ENCODE results near the gene ARHGAP23.

The ARHGAP23 gene

DNA sequence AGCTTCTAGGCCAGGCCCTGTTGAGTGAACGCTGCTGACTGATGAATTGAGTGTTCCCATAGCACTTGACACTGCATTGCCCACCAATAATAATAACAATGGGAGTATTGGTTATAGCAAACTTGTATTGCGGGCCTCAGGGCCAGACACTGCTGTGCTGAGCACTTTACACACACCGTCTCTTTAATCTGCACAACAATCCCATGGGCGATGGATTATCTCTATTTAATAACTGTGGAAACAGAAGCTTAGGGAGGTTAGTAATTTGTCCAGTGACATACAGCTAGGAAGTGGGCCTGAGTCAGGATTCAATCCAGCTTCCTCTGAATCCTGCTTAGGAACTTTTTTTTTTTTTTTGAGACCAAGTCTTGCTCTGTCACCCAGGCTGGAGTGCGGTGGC lies 11.2 kb downstream of the ARHGAP23 start:
- H3K27ac ChIP-seq = no peak overlapping the region
- TF ChIP-seq, protein P1, sequence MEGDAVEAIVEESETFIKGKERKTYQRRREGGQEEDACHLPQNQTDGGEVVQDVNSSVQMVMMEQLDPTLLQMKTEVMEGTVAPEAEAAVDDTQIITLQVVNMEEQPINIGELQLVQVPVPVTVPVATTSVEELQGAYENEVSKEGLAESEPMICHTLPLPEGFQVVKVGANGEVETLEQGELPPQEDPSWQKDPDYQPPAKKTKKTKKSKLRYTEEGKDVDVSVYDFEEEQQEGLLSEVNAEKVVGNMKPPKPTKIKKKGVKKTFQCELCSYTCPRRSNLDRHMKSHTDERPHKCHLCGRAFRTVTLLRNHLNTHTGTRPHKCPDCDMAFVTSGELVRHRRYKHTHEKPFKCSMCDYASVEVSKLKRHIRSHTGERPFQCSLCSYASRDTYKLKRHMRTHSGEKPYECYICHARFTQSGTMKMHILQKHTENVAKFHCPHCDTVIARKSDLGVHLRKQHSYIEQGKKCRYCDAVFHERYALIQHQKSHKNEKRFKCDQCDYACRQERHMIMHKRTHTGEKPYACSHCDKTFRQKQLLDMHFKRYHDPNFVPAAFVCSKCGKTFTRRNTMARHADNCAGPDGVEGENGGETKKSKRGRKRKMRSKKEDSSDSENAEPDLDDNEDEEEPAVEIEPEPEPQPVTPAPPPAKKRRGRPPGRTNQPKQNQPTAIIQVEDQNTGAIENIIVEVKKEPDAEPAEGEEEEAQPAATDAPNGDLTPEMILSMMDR (conservative IDR thresholded peaks at IDR 0.05) = no peak
- no peak for TF ChIP-seq ZFX (IDR thresholded peaks at IDR 0.05)

DNA sequence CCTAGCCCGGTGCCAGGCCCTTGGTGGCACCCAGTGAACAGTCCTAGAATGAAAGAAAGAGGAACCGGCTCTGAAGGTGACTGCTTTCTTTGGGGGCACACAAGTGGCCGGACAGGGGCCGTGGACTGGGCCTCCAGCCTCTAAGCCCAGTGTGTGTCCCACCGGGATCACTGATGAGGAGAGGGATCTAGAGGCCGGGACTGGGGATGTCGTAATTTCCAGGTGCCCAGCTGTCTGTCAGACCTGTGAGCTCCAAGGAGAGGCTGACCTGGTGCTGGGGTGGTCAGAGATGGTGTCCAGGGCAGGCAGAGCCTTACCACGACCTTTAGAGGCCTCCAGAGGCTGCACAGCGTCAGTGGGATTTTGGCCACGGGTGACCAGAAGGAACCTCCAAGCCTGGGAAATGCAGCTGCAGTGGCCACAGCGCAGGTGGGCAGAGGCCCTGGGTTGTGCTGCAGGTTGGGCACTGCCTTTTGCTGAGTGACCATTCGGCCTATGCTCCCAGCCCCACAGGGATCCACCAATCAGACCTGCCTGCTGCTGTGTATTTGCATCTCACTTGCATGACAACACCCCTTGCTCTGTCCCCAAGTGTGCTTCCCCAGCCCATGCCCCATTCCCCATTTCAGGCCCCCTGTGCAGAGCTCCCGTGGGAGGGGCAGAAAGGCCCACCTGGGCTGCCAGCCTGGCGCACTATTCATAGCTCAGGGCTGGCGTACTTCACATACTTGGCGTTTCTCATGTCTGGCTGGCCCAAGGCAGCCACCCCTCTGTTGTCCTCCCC lies 12.5 kb downstream of the ARHGAP23 start:
- no peak for TF ChIP-seq ZFX (IDR thresholded peaks at IDR 0.05)
- TF ChIP-seq, protein P1 (conservative IDR thresholded peaks at IDR 0.05) = no peak
- no peak overlapping the region for H3K27ac ChIP-seq

DNA sequence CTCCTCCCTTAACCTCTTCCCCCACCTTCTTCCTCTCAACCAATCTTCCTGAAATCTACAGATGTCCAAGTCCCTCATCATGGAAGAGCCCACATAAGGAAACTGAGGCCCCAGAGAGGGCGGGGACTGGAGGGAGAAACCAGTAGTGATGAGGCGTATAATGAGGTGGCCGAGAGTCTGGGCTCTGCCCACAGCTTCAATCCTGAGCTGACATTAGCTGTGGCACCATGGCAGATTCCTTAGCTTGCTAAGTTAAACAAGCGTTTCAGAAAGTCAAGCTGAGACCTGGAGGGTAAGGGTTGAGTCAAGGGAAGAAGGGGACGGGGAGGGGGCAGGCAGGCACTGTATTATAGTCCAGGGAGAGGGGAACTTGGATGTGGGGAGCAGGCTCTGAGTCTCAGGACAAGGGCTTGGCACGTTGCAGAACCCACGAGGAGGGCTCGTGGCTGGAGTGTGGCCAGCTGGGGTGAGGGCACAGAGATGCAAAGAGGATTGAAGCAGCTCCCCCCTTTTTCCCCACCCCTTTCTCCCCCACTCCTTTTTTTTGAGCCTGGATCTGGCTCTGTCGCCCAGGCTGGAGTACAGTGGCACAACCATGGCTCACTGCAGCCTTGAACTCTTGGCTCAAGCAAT lies 13.3 kb downstream of the ARHGAP23 start:
- no peak overlapping the region for H3K27ac ChIP-seq
- TF ChIP-seq, protein P1 (conservative IDR thresholded peaks at IDR 0.05) = no peak
- TF ChIP-seq ZFX (IDR thresholded peaks at IDR 0.05) = no peak

DNA sequence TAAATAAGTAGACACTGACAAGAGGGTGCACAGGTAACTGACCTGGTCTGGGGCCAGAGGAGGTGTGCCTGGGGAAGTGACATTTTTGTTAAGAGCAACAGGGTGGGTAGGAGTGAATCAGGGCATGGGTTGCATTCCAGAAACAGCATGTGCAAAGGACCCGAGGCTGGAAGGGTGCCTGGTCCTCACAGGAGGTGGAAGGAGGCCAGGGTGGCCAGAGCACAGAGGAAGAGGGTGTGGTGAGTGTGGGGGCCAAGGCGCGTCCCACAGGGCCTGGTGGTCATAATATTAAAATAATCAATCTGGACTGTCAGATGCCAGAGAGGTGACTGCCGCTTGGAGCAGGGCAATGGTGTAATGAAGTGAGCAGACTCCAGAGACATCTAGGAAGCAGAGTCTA lies 14.3 kb downstream of the ARHGAP23 start:
- H3K27ac ChIP-seq = no peak overlapping the region

DNA sequence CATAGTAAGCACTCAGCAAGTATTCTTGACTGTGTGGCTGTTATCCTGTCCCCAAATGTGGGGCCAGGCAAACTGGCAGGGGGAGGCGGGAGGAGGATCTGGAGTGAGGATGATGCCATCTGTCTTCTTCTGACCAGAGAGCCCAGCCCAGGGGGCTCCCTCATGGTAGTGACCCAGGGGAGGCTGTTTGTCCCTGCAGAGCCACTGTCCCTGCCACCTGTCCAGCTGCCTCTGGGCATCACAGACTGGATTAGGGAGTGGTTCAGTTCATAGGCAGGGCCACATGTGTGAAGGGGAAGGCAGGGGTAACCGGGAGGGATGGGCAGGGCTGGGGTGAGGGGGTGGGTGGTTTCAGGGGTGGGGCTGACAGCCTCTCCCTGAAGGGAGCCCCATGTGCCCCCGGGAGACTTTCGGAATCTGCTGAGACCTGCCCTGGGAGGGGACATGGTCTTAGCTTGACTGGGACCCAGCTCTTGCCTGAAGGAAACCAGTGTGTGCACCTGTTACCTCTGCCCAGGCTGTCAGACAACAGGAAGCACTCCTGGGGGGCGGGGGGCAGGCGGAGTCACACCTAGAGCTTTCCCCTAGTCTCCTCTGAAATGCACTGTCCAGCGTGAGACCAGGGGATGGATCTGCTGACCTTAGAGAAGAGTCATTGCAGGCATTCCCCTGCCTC lies 15.2 kb downstream of the ARHGAP23 start:
- no peak overlapping the region for H3K27ac ChIP-seq
- TF ChIP-seq, protein P1 (conservative IDR thresholded peaks at IDR 0.05) = no peak
- TF ChIP-seq ZFX (IDR thresholded peaks at IDR 0.05) = no peak

More for the DNA sequence above, 14.3 kb downstream of the ARHGAP23 start:
- TF ChIP-seq, protein P1 (conservative IDR thresholded peaks at IDR 0.05) = no peak
- no peak for TF ChIP-seq ZFX (IDR thresholded peaks at IDR 0.05)

DNA sequence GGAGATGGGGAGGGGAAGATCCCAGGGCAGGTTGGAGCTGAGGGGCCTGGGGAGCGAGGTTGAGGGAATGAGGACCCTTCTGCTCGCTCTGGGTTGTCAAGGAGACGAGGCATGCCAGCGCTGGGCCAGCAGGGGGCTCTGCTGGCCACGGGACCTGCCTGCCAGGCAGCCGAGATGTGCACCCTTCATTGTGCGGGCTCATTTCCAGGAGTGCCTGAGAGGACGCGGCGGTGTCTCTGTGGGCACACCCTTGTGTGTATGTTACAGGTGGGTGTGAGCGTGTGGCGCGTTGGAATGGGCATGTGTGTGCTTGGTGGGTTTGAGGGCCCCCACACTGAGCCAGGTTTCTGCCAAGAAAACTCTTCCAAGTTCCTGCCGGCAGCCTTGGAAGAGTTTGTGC lies 15.9 kb downstream of the ARHGAP23 start:
- no peak overlapping the region for H3K27ac ChIP-seq
- TF ChIP-seq, protein P1 (conservative IDR thresholded peaks at IDR 0.05) = peak; percentile 90
- no peak for TF ChIP-seq ZFX (IDR thresholded peaks at IDR 0.05)

Measured in C4-2B (cell line).